Neural cell (in vitro differentiated cells): ENCODE measurements around the gene SPX. TPM values are rescaled to one million over a fixed set of nuclear protein-coding genes. Genes with fewer than 3 reads are reported as not detected.

ENCODE experiments used
- H2AFZ ChIP-seq: fragments of 200-600, 300-800 bp; sonication (generic), shearing (Covaris generic); 2 replicates; pipeline ENCODE4 v1.6.0; 2014; ENCODE audit warnings: low read depth, mild to moderate bottlenecking, antibody characterized with exemption, low read length, moderate library complexity
- H3F3A ChIP-seq: fragments of 200-600 bp; shearing (Covaris generic); 2 replicates; pipeline ENCODE4 v1.6.1; 2016; ENCODE audit warnings: mild to moderate bottlenecking, moderate library complexity, mixed read lengths, antibody characterized with exemption, low read length; ENCODE audit not compliant: insufficient read depth, poor library complexity, severe bottlenecking
- H3K27ac ChIP-seq: fragments of 200-600, 300-800 bp; sonication (generic), shearing (Covaris generic); 2 replicates; pipeline ENCODE4 v1.5.1; 2014; ENCODE audit warnings: mild to moderate bottlenecking, low read length, moderate library complexity
- H3K27me3 ChIP-seq: fragments of 300-800, 200-600 bp; sonication (generic), shearing (Covaris generic); 2 replicates; pipeline ENCODE4 v1.6.0; 2014; ENCODE audit warnings: mild to moderate bottlenecking, low read depth, low read length, moderate library complexity; ENCODE audit not compliant: insufficient read depth
- H3K36me3 ChIP-seq: fragments of 300-800, 200-600 bp; sonication (generic), shearing (Covaris generic); 2 replicates; pipeline ENCODE4 v1.5.1; 2014; ENCODE audit warnings: mild to moderate bottlenecking, antibody characterized with exemption, low read length, moderate library complexity; ENCODE audit not compliant: insufficient read depth
- H3K4me2 ChIP-seq: fragments of 300-800, 200-600 bp; sonication (generic), shearing (Covaris generic); 2 replicates; pipeline ENCODE4 v1.6.0; 2014; ENCODE audit warnings: mild to moderate bottlenecking, low read length
- H3K4me3 ChIP-seq: fragments of 300-800, 200-600 bp; sonication (generic), shearing (Covaris generic); 2 replicates; pipeline ENCODE4 v1.5.1; 2014; ENCODE audit warnings: mild to moderate bottlenecking, low read length, moderate library complexity
- H3K79me2 ChIP-seq: fragments of 200-600 bp; shearing (Covaris generic); replicated peaks from 2 replicates; pipeline ENCODE4 v1.6.0; 2014; ENCODE audit warnings: mild to moderate bottlenecking, low read length, moderate library complexity; ENCODE audit not compliant: insufficient read depth
- H3K9ac ChIP-seq: fragments of 300-800, 200-600 bp; sonication (generic), shearing (Covaris generic); 2 replicates; pipeline ENCODE4 v1.6.1; 2016; ENCODE audit warnings: mild to moderate bottlenecking, low read length, mixed read lengths
- H3K9me2 ChIP-seq: fragments of 200-600 bp; shearing (Covaris generic); 2 replicates; pipeline ENCODE4 v1.6.1; 2016; ENCODE audit warnings: mild to moderate bottlenecking, low read length, mixed read lengths; ENCODE audit not compliant: insufficient read depth
- H3K9me3 ChIP-seq: fragments of 200-600, 300-800 bp; sonication (generic), shearing (Covaris generic); 2 replicates; pipeline ENCODE4 v1.6.1; 2016; ENCODE audit warnings: mild to moderate bottlenecking, mixed run types, low read length, moderate library complexity, mixed read lengths
- H4K20me1 ChIP-seq: fragments of 200-600 bp; shearing (Covaris generic); 2 replicates; pipeline ENCODE4 v1.6.1; 2016; ENCODE audit warnings: mild to moderate bottlenecking, mixed run types; ENCODE audit not compliant: insufficient read depth
- CTCF ChIP-seq: fragments of 450-650 bp; IDR thresholded peaks from 2 replicates; pipeline ENCODE4 v1.5.1; 2014; ENCODE audit warnings: antibody characterized with exemption, mild to moderate bottlenecking, moderate library complexity; ENCODE audit not compliant: poor library complexity, severe bottlenecking
- EP300 ChIP-seq: fragments of 450-650 bp; conservative IDR thresholded peaks from 2 replicates; pipeline ENCODE4 v1.6.1; 2014; ENCODE audit warnings: antibody characterized with exemption, mild to moderate bottlenecking, moderate library complexity; ENCODE audit not compliant: poor library complexity, severe bottlenecking
- EZH2 ChIP-seq: fragments of 200-600, 300-800 bp; shearing (Covaris generic), sonication (generic); IDR thresholded peaks from 2 replicates; pipeline ENCODE4 v1.6.1; 2014; ENCODE audit warnings: antibody characterized with exemption, low read length, borderline replicate concordance, mild to moderate bottlenecking; ENCODE audit not compliant: insufficient read depth, poor library complexity, severe bottlenecking
- MXI1 ChIP-seq: fragments of 450-650 bp; conservative IDR thresholded peaks from 2 replicates; pipeline ENCODE4 v1.6.1; 2014; ENCODE audit warnings: antibody characterized with exemption, mild to moderate bottlenecking; ENCODE audit not compliant: poor library complexity, severe bottlenecking
- POLR2AphosphoS5 ChIP-seq: IDR thresholded peaks from 2 replicates; pipeline ENCODE4 v1.6.1; 2012
- RAD21 ChIP-seq: fragments of 450-650 bp; conservative IDR thresholded peaks from 2 replicates; pipeline ENCODE4 v1.6.1; 2014; ENCODE audit warnings: antibody characterized with exemption, mild to moderate bottlenecking, moderate library complexity
- REST ChIP-seq: IDR thresholded peaks from 2 replicates; pipeline ENCODE4 v1.6.1; 2012; ENCODE audit warnings: borderline replicate concordance
- SMC3 ChIP-seq: fragments of 450-650 bp; conservative IDR thresholded peaks from 2 replicates; pipeline ENCODE4 v1.6.1; 2014; ENCODE audit warnings: antibody characterized with exemption, mild to moderate bottlenecking, moderate library complexity; ENCODE audit not compliant: poor library complexity
- TAF1 ChIP-seq: IDR thresholded peaks from 2 replicates; pipeline ENCODE4 v1.6.1; 2012; ENCODE audit warnings: low read depth
- polyA plus RNA-seq: library from polyadenylated mRNA; depleted of rRNA; stranded (reverse); fragments of >200 nt; gene quantifications from 2 replicates; pipeline ENCODE4 v1.2.3, GENCODE V29; 2014

SPX gene
- polyA plus RNA-seq, 1 donor from 2014 or later, result not detected

- no peaks in the 10 kb centered on the region for H3K9me3 ChIP-seq
- no peaks in the 10 kb centered on the region for H3K36me3 ChIP-seq
- no peaks in the 10 kb centered on the region for H3K27me3 ChIP-seq
- H3K4me3 ChIP-seq, result no peak overlapping the region
- H3K9ac ChIP-seq, result no peak overlapping the region
- H4K20me1 ChIP-seq, result no peaks in the 10 kb centered on the region
- H2AFZ ChIP-seq, result no peak overlapping the region
- H3K9me2 ChIP-seq, result no peaks in the 10 kb centered on the region
- no peak overlapping the region for H3K4me2 ChIP-seq
- H3F3A ChIP-seq, result no peaks in the 10 kb centered on the region
- H3K27ac ChIP-seq, result no peak overlapping the region
- no peaks in the 10 kb centered on the region for H3K79me2 ChIP-seq
- TF ChIP-seq EZH2 (no peak), CTCF (no peak), EP300 (no peak), REST (no peak), TAF1 (no peak), MXI1 (no peak), POLR2AphosphoS5 (no peak), SMC3 (no peak), RAD21 (no peak)
These were observed 27.2 kb downstream of the SPX start for GRCh38 chr12:21553329-21553675.

GRCh38 chr12:21558100-21558679 is 32.1 kb downstream of the SPX start:
- no peak overlapping the region for H2AFZ ChIP-seq

More at GRCh38 chr12:21558100-21558679, 32.1 kb downstream of the SPX start:
- H3K4me2 ChIP-seq, result no peak overlapping the region
- no peaks in the 10 kb centered on the region for H4K20me1 ChIP-seq
- H3K27me3 ChIP-seq, result no peaks in the 10 kb centered on the region
- no peaks in the 10 kb centered on the region for H3K79me2 ChIP-seq
- H3K9me2 ChIP-seq, result no peaks in the 10 kb centered on the region
- no peak overlapping the region for H3K27ac ChIP-seq
- no peak overlapping the region for H3K9ac ChIP-seq
- no peaks in the 10 kb centered on the region for H3K9me3 ChIP-seq
- no peaks in the 10 kb centered on the region for H3K36me3 ChIP-seq
- H3F3A ChIP-seq, result no peaks in the 10 kb centered on the region
- no peak overlapping the region for H3K4me3 ChIP-seq
- TF ChIP-seq EZH2, result no peak
- TF ChIP-seq REST, result no peak
- no peak for TF ChIP-seq MXI1
- no peak for TF ChIP-seq RAD21
- TF ChIP-seq SMC3, result no peak
- TF ChIP-seq POLR2AphosphoS5, result no peak
